ENCODE measurements around the gene CKM. TPM values are rescaled to one million over a fixed set of nuclear protein-coding genes. Genes with fewer than 3 reads are reported as not detected.

CKM gene
- total RNA-seq, result 1 to 10 TPM; 1.1 to 2.0 (median 1.6) TPM
- long read RNA-seq, donor 1, partial matches to known transcripts, result 1 of 6 reads
- long read RNA-seq, donor 1, other reads (novel, unspliced or antisense), result 3 of 6 reads
- long read RNA-seq, donor 2, result 0 reads

DNA sequence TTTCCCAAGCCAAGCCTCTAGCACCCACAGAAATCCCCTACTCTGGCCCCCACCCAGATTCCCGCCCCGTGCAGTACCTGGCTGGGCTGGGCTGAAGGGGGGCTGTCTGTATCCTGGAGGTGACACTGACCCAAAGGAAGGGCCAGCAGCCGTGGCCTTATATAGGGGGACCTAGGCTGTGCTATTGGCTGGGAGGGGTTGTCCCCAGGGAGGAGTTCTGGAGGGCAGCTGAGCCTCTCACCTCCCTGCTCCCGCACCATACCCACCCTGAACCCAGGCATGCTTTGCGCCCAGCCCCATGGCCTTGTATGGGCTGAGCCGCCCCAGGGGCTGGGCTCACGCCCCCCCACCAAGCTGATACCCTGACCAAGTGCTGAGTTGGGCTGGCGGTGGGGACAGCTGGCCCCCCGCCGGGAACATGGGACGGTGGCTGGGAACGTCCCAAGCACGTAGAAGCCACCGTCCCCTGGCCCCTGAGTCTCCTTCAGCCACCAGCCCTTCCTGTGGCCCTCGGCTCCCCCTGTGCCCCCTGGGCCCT, at the start of gene CKM:
Gene CKM (minus strand): TSS at position 132 of the 538 bp plus-strand sequence. CDS start 3,162 bp downstream, outside the sequence.
- ATAC-seq, result no peak
- DNase-seq, result no peak
- H3K9me3 ChIP-seq, result no peaks in the 10 kb centered on the region
- intact Hi-C loops (cut with DNase I, micrococcal nuclease), result no loop called here
- H3K4me3 ChIP-seq, result no peak within 1 kb of the TSS
- H3K4me1 ChIP-seq (ENCODE audit: low read depth), result no peaks in the 10 kb centered on the region
- TF ChIP-seq, protein P1, sequence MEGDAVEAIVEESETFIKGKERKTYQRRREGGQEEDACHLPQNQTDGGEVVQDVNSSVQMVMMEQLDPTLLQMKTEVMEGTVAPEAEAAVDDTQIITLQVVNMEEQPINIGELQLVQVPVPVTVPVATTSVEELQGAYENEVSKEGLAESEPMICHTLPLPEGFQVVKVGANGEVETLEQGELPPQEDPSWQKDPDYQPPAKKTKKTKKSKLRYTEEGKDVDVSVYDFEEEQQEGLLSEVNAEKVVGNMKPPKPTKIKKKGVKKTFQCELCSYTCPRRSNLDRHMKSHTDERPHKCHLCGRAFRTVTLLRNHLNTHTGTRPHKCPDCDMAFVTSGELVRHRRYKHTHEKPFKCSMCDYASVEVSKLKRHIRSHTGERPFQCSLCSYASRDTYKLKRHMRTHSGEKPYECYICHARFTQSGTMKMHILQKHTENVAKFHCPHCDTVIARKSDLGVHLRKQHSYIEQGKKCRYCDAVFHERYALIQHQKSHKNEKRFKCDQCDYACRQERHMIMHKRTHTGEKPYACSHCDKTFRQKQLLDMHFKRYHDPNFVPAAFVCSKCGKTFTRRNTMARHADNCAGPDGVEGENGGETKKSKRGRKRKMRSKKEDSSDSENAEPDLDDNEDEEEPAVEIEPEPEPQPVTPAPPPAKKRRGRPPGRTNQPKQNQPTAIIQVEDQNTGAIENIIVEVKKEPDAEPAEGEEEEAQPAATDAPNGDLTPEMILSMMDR (IDR thresholded peaks at IDR 0.05), result no peak
- H3K36me3 ChIP-seq (ENCODE audit: low read depth), result no peaks in the 10 kb centered on the region

DNA sequence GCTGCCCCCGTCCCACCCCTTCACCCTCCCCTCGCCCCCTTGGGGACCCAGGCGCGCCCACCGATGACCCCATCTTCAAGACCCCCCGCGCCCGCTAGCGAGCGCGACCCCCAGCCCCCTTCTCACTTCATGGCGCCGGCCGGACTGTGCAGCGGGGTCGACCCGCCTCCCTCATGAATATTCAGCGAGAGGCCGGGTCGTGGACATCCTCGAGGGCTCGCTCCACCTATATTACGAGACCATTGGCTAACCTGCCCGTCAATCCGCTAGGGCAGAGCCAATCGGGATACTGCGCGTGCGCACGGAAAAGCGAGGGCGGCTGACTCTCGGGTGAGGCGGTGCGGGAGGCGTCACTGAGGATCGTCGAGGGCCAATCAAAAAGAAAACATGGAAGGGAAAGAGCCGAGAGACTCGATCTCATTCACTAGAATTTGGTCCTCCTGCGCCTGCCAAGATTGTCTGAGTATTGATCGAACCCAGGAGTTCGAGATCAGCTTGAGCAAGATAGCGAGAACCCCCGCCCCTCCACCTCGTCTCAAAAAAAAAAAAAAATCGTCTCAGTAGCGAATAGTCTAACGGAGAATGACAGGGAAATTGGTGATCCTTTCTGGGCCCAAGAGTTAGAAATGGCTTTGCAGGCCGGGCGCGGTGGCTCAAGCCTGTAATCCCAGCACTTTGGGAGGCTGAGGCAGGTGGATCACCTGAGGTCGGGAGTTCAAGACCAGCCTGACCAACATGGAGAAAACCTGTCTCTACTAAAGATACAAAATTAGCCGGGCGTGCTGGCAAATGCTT, 47.9 kb upstream of the CKM start, which contains the start of gene ERCC2:
Gene ERCC2 (minus strand): TSS at position 164 of the 795 bp plus-strand sequence. CDS start 33 bp downstream, at position 131.
- peaks cover 7% of the 10 kb centered on the region for H3K4me1 ChIP-seq (ENCODE audit: low read depth)
- no peaks in the 10 kb centered on the region for H3K9me3 ChIP-seq
- TF ChIP-seq, protein P1 (IDR thresholded peaks at IDR 0.05), result no peak
- intact Hi-C loops (cut with DNase I, micrococcal nuclease), result no loop called here
- ATAC-seq (peak; percentile 99), DNase-seq (peak; percentile 98 to 100 (median 100))
- no peaks in the 10 kb centered on the region for H3K36me3 ChIP-seq (ENCODE audit: low read depth)
- H3K4me3 ChIP-seq, result peak within 1 kb of the TSS; percentile 59

DNA sequence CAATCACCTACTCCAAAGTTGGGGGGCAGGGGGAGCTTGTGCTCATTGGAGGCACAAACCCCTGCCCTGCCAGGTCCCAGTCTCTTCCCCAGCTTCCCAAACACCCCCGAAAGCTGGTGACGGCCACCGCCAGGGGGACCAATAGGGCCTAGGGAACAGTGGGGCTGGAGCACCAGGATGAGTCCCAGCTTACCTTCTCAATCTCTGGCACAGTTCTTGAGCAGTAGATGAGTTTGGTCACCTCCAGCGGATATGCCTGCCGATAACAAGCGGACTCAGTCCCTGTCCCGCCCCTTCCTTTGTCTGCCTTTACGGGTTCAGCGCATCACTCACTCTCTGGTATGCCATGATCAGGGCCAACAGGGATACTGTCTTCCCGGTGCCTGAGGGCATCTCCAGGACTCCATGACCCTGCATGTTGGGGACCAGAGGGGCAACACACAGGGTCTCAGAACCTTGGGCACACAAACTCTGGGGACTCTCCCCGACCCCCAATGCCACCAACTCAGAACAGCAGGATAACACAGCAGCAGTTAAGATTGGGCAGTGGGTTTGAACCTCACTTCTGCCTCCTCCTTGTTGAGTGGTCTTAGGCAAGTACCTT, 46.2 kb upstream of the CKM start:
- Histone ChIP-seq H3K9me3 (no peaks in the 10 kb centered on the region), H3K36me3 (ENCODE audit: low read depth) (no peaks in the 10 kb centered on the region), H3K4me3 (no peak overlapping the region), H3K4me1 (ENCODE audit: low read depth) (peaks cover 7% of the 10 kb centered on the region)
- DNase-seq, result peak in 1 of 3 donors; percentile 42
- ATAC-seq, result no peak
- TF ChIP-seq, protein P1 (IDR thresholded peaks at IDR 0.05), result no peak
- intact Hi-C loops (cut with DNase I, micrococcal nuclease), result no loop called here

DNA sequence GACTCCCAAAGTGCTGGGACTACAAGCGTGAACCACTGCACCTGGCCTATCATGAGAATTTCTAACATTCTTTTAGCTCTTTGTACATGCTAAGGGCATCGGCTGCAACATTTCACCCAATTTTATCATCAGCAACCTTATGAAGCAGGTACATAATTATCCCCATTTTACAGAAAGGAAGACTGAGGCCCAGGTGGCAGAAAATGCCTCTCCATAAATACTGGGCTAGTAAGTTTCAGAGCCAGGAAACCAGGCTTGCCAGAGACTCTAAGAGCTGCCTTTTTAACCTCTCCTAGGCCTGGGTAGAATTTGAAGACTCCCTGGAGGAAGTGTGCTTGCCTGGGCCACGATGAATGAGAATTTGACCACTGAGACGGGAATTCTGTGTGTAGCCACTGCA, 45.5 kb upstream of the CKM start:
- TF ChIP-seq, protein P1 (IDR thresholded peaks at IDR 0.05), result no peak
- no peak for ATAC-seq

DNA sequence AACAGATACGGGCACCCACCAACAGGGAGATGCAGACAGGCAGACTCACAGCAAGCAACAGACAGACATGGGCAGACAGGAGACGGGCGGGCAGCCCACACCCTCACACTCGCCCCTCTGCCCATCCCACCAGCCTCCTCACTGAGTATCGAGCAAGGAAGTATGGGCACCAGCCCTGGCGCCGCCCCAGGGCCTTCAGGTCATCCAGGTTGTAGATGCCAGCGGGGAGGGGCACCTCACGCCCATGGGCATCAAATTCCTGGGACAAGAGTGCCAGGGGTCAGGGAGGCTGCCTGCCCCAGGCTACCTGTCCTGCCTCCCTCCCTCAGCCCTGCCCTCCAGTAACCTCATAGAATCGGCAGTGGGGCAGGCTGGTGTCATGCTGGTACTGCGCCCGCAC, 42.0 kb upstream of the CKM start:
- no peak for DNase-seq
- no peaks in the 10 kb centered on the region for H3K4me1 ChIP-seq (ENCODE audit: low read depth)
- H3K9me3 ChIP-seq, result no peaks in the 10 kb centered on the region
- H3K4me3 ChIP-seq, result no peak overlapping the region
- TF ChIP-seq, protein P1 (IDR thresholded peaks at IDR 0.05), result no peak
- intact Hi-C loops (cut with DNase I, micrococcal nuclease), result no loop called here
- no peak for ATAC-seq
- no peaks in the 10 kb centered on the region for H3K36me3 ChIP-seq (ENCODE audit: low read depth)

More for the DNA sequence above, 45.5 kb upstream of the CKM start:
- intact Hi-C loops (cut with DNase I, micrococcal nuclease), result no loop called here
- no peaks in the 10 kb centered on the region for H3K36me3 ChIP-seq (ENCODE audit: low read depth)
- no peak for DNase-seq
- H3K9me3 ChIP-seq, result no peaks in the 10 kb centered on the region
- peaks cover 7% of the 10 kb centered on the region for H3K4me1 ChIP-seq (ENCODE audit: low read depth)
- no peak overlapping the region for H3K4me3 ChIP-seq
